GM12801 (cell line): Measurements from ENCODE around the gene WDFY3.

ENCODE experiments used
- TF ChIP-seq, protein P1 (sequence below): IDR thresholded peaks from one replicate; pipeline ENCODE4 v1.5.1; 2011; ENCODE audit warnings: control low read depth; ENCODE audit not compliant: insufficient read length; ENCODE audit errors: extremely low read depth

WDFY3 gene

GRCh38 chr4:84708406-84709135, 257.9 kb downstream of the WDFY3 start:
- TF ChIP-seq, protein P1, sequence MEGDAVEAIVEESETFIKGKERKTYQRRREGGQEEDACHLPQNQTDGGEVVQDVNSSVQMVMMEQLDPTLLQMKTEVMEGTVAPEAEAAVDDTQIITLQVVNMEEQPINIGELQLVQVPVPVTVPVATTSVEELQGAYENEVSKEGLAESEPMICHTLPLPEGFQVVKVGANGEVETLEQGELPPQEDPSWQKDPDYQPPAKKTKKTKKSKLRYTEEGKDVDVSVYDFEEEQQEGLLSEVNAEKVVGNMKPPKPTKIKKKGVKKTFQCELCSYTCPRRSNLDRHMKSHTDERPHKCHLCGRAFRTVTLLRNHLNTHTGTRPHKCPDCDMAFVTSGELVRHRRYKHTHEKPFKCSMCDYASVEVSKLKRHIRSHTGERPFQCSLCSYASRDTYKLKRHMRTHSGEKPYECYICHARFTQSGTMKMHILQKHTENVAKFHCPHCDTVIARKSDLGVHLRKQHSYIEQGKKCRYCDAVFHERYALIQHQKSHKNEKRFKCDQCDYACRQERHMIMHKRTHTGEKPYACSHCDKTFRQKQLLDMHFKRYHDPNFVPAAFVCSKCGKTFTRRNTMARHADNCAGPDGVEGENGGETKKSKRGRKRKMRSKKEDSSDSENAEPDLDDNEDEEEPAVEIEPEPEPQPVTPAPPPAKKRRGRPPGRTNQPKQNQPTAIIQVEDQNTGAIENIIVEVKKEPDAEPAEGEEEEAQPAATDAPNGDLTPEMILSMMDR: no peak

GRCh38 chr4:84706286-84706685, 260.2 kb downstream of the WDFY3 start:
- TF ChIP-seq, protein P1: no peak

GRCh38 chr4:84699001-84699671, 267.4 kb downstream of the WDFY3 start:
- TF ChIP-seq, protein P1: no peak

GRCh38 chr4:84697615-84698201, 268.8 kb downstream of the WDFY3 start:
- TF ChIP-seq, protein P1: no peak

DNA sequence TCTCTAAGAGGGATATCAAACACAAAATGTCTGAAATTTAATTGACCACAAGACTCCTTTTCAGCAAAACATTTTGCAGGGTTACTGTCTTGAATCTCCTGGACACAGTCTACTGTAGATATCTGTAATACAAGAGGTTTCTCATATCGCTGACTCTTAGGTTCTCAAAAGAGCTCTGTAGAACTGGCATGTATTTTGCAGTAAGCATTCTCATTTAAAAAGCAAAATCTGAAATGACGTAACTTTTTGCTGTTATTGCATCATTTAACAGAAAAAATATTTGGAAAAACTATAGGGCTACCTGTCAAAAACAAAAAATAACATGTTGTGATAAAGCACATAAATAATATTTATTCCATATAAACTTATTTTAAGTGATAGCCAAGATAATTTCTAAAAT, 269.3 kb downstream of the WDFY3 start:
- TF ChIP-seq, protein P1: no peak

- TF ChIP-seq, protein P1: no peak
Measured at GRCh38 chr4:84691800-84692199, 274.7 kb downstream of the WDFY3 start.

DNA sequence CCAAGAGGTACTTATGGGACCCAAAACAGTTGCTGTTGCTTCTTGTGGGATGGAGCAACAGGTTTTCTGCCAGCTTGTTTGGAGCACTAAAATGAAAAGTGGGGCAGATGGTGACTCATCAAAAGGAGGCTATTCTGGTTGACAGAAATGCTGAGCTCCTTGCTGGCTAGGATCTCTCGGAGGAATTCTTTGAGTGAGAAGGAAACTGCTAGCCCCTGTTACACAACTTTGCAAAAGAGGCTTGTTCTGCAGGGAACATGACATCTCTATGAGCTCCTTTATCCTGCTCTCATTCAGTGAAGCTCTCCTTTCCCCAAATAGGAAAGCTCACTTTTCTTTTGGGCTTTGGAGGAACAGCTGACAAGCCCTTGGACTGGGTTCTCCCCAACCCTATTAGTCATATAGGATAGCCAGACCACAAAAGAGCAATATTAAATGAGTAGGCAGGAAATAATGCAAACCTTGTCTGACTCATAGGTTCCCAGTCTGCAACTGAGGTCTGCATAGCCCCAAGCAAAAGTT, 275.3 kb downstream of the WDFY3 start:
- TF ChIP-seq, protein P1: no peak
